A673 (cell line): ENCODE data around the gene HBEGF. TPM values are rescaled to one million over a fixed set of nuclear protein-coding genes. Genes with fewer than 3 reads are reported as not detected.

Source experiments
- BruUV-seq: library from RNA; stranded (reverse); fragments of 400-500 nt; replicated peaks from 2 replicates; lab custom pipeline; 2021; lab: Mats Ljungman, UMichigan
- CTCF ChIA-PET: fragments of 300-600 bp; sonication (Branson Sonifier 250); formaldehyde crosslinking; loops from one replicate; lab custom pipeline; 2022; ENCODE audit warnings: antibody characterized with exemption; lab: Charles Lee
- POLR2A ChIA-PET: fragments of 300-600 bp; sonication (Branson Sonifier 250); formaldehyde crosslinking; loops from one replicate; lab custom pipeline; 2022; ENCODE audit warnings: antibody characterized with exemption; ENCODE audit not compliant: low non-redundant PET; lab: Charles Lee
- DNase-seq: peaks from one replicate; pipeline ENCODE4 v3.0.0-alpha.2; 2015; ENCODE audit warnings: low spot score
- H3K27ac ChIP-seq: fragments of 200-600 bp; sonication (generic); 2 replicates; pipeline ENCODE4 v1.5.1; 2016; ENCODE audit warnings: mixed run types, low read depth, mild to moderate bottlenecking, mixed read lengths, antibody characterized with exemption, low read length; ENCODE audit not compliant: poor library complexity, severe bottlenecking
- H3K27me3 ChIP-seq: fragments of 200-600 bp; sonication (generic); replicated peaks from 2 replicates; pipeline ENCODE4 v1.6.1; 2017; ENCODE audit warnings: mixed run types, low read depth, mild to moderate bottlenecking, mixed read lengths, antibody characterized with exemption, low read length; ENCODE audit not compliant: insufficient read depth, poor library complexity
- H3K36me3 ChIP-seq: fragments of 200-600 bp; sonication (generic); 2 replicates; pipeline ENCODE4 v1.6.1; 2016; ENCODE audit warnings: mixed run types, mild to moderate bottlenecking, mixed read lengths, antibody characterized with exemption, low read length; ENCODE audit not compliant: insufficient read depth, poor library complexity, severe bottlenecking
- H3K4me1 ChIP-seq: fragments of 200-600 bp; sonication (generic); 2 replicates; pipeline ENCODE4 v1.6.1; 2017; ENCODE audit warnings: mixed run types, mild to moderate bottlenecking, mixed read lengths, antibody characterized with exemption, low read length; ENCODE audit not compliant: insufficient read depth, poor library complexity, severe bottlenecking
- H3K4me3 ChIP-seq: fragments of 200-600 bp; sonication (generic); 2 replicates; pipeline ENCODE4 v1.5.1; 2016; ENCODE audit warnings: low read depth, mixed run types, mild to moderate bottlenecking, mixed read lengths, low read length; ENCODE audit not compliant: poor library complexity, severe bottlenecking
- H3K9me3 ChIP-seq: fragments of 200-600 bp; sonication (generic); 2 replicates; pipeline ENCODE4 v1.6.1; 2016; ENCODE audit warnings: mixed run types, low read depth, mild to moderate bottlenecking, mixed read lengths, antibody characterized with exemption, low read length; ENCODE audit not compliant: poor library complexity, severe bottlenecking
- CTCF ChIP-seq: fragments of 300-800, 200-600 bp; sonication (generic); conservative IDR thresholded peaks from 2 replicates; pipeline ENCODE4 v1.5.1; 2017; ENCODE audit warnings: low read depth, mild to moderate bottlenecking, antibody characterized with exemption, low read length, moderate library complexity, mixed read lengths
- EZH2 ChIP-seq: fragments of 200-600 bp; sonication (generic); IDR thresholded peaks from 2 replicates; pipeline ENCODE4 v1.6.1; 2017; ENCODE audit warnings: borderline replicate concordance, low read depth, mild to moderate bottlenecking, mixed read lengths, antibody characterized with exemption, low read length; ENCODE audit not compliant: poor library complexity, severe bottlenecking
- intact Hi-C: fragments of 100-400 bp; cut with micrococcal nuclease; formaldehyde crosslinking; loops from one replicate; pipeline ENCODE4 v1.10.0; 2022; ENCODE audit not compliant: unreplicated experiment
- total RNA-seq: library from RNA; stranded (reverse); gene quantifications from 2 replicates; pipeline ENCODE4 v1.2.3, GENCODE V29; 2021

The HBEGF gene
- total RNA-seq, 1 experiment from 2014 or later, result 14.7 TPM

GRCh38 chr5:140349244-140349643 lies 2.8 kb upstream of the HBEGF start:
- H3K27ac ChIP-seq, result no peak overlapping the region
- H3K4me1 ChIP-seq, result peaks cover 16% of the 10 kb centered on the region
- DNase-seq, result no peak
- no peak overlapping the region for H3K4me3 ChIP-seq
- POLR2A ChIA-PET, result no interaction called here
- H3K27me3 ChIP-seq, result no peaks in the 10 kb centered on the region
- CTCF ChIA-PET, result interaction anchor here (0.7 to 4.3 kb wide), 2 partner anchors 103 to 105 kb away, joined by 3 to 70 read pairs; no protein-coding TSS in a partner anchor
- BruUV-seq, result no TSS peak
- intact Hi-C loops, result loop anchor here (5.0 kb wide), 1 partner anchor 57 kb away; no protein-coding TSS in a partner anchor
- no peak for TF ChIP-seq EZH2
- no peak for TF ChIP-seq CTCF
- no peaks in the 10 kb centered on the region for H3K9me3 ChIP-seq
- H3K36me3 ChIP-seq, result no peaks in the 10 kb centered on the region

- Histone ChIP-seq H3K27ac (no peak overlapping the region), H3K36me3 (no peaks in the 10 kb centered on the region), H3K4me3 (no peak overlapping the region), H3K27me3 (no peaks in the 10 kb centered on the region), H3K9me3 (no peaks in the 10 kb centered on the region), H3K4me1 (peaks cover 18% of the 10 kb centered on the region)
- CTCF ChIA-PET, result interaction anchor here (0.7 kb wide), 1 partner anchor 108 kb away, joined by 3 read pairs; no protein-coding TSS in a partner anchor
- no peak for DNase-seq
- POLR2A ChIA-PET, result interaction anchor here (1.0 kb wide), 1 partner anchor 188 kb away, joined by 3 read pairs; no protein-coding TSS in a partner anchor
- BruUV-seq, result no TSS peak
- TF ChIP-seq CTCF (no peak), EZH2 (no peak)
- intact Hi-C loops, result loop anchor here (5.0 kb wide), 1 partner anchor 56 kb away; no protein-coding TSS in a partner anchor
Measured at GRCh38 chr5:140348104-140348503, 1.7 kb upstream of the HBEGF start.

- no peak for DNase-seq
- intact Hi-C loops, result loop anchor here (5.0 kb wide), 1 partner anchor 55 kb away; no protein-coding TSS in a partner anchor
- no peaks in the 10 kb centered on the region for H3K36me3 ChIP-seq
- BruUV-seq, result no TSS peak
- no peaks in the 10 kb centered on the region for H3K9me3 ChIP-seq
- H3K27me3 ChIP-seq, result no peaks in the 10 kb centered on the region
- H3K4me1 ChIP-seq, result peaks cover 25% of the 10 kb centered on the region
- H3K4me3 ChIP-seq, result no peak overlapping the region
- H3K27ac ChIP-seq, result no peak overlapping the region
- TF ChIP-seq EZH2 (no peak), CTCF (no peak)
- ChIA-PET POLR2A (no interaction called here), CTCF (interaction anchor here (0.5 to 3.1 kb wide), 6 partner anchors 8 to 286 kb away, joined by 3 to 45 read pairs (median 7); no protein-coding TSS in a partner anchor)
Measured at GRCh38 chr5:140347360-140347759, 957 bp upstream of the HBEGF start.
